A549 (cell line): ENCODE measurements around the gene POLR1B.

Source experiments
- CEBPB ChIP-seq, 2 experiments: fragments of >200 bp in 1 of 2; sonication (Bioruptor Twin) in 1 of 2; formaldehyde crosslinking in 1 of 2; IDR thresholded peaks; 2 replicates each; pipeline ENCODE4 v1.6.1; 2012 to 2016
- ELK1 ChIP-seq: fragments of 150-350 bp; IDR thresholded peaks from 2 replicates; pipeline ENCODE4 v1.6.1; 2014; ENCODE audit warnings: low read depth, mild to moderate bottlenecking, low read length
- EP300 ChIP-seq, 2 experiments: fragments of >200 bp; sonication (Bioruptor Twin); formaldehyde crosslinking; IDR thresholded peaks; 2 replicates in 1 of 2; 3 replicates in 1 of 2; pipeline ENCODE4 v1.6.1; 2016 to 2017
- HDAC2 ChIP-seq: fragments of 200-600 bp; sonication (generic); IDR thresholded peaks from 2 replicates; pipeline ENCODE4 v1.6.1; 2016
- JUN ChIP-seq, 2 experiments: fragments of >200 bp; sonication (Bioruptor Twin); formaldehyde crosslinking; IDR thresholded peaks; 2 replicates in 1 of 2; 3 replicates in 1 of 2; pipeline ENCODE4 v1.6.1; 2016 to 2017
- JUNB ChIP-seq: fragments of >200 bp; sonication (Bioruptor Twin); formaldehyde crosslinking; IDR thresholded peaks from 2 replicates; pipeline ENCODE4 v1.6.1; 2016
- MAZ ChIP-seq: fragments of 150-350 bp; IDR thresholded peaks from 2 replicates; pipeline ENCODE4 v1.6.1; 2014; ENCODE audit warnings: antibody characterized with exemption, low read depth, low read length, borderline replicate concordance
- POLR2A ChIP-seq: IDR thresholded peaks from 2 replicates; pipeline ENCODE4 v1.6.1; 2012; ENCODE audit warnings: mild to moderate bottlenecking, low read length
- RAD21 ChIP-seq, 2 experiments: fragments of >200 bp in 1 of 2; sonication (Bioruptor Twin) in 1 of 2; formaldehyde crosslinking in 1 of 2; IDR thresholded peaks in 1 of 2; conservative IDR thresholded peaks in 1 of 2; 2 replicates in 1 of 2; 3 replicates in 1 of 2; pipeline ENCODE4 v1.6.1; 2012 to 2018; ENCODE audit warnings: inconsistent platforms in 1 of 2
- RCOR1 ChIP-seq: fragments of 150-350 bp; IDR thresholded peaks from 2 replicates; pipeline ENCODE4 v1.6.1; 2014; ENCODE audit warnings: antibody characterized with exemption, low read length, low read depth
- ZFP36 ChIP-seq: fragments of 450-650 bp; IDR thresholded peaks from 2 replicates; pipeline ENCODE4 v1.6.1; 2014; ENCODE audit warnings: borderline replicate concordance; ENCODE audit not compliant: partially characterized antibody
- TF ChIP-seq, protein P1 (sequence below): fragments of >200 bp; sonication (Bioruptor Twin); formaldehyde crosslinking; IDR thresholded peaks from 3 replicates; pipeline ENCODE4 v1.5.1; 2016
- TF ChIP-seq, protein P2 (sequence below): IDR thresholded peaks from 2 replicates; pipeline ENCODE4 v1.6.1; 2012

- TF ChIP-seq JUNB (no peak), MAZ (no peak), EP300 (IDR thresholded peaks at IDR 0.05) (no peak), RAD21 (conservative IDR thresholded peaks at IDR 0.05 in 1 of 2, IDR thresholded peaks at IDR 0.05 in 1 of 2) (no peak), HDAC2 (no peak), CEBPB (IDR thresholded peaks at IDR 0.05) (no peak), ZFP36 (no peak), POLR2A (no peak), JUN (IDR thresholded peaks at IDR 0.05) (no peak), RCOR1 (no peak), ELK1 (no peak)
- TF ChIP-seq, protein P1, sequence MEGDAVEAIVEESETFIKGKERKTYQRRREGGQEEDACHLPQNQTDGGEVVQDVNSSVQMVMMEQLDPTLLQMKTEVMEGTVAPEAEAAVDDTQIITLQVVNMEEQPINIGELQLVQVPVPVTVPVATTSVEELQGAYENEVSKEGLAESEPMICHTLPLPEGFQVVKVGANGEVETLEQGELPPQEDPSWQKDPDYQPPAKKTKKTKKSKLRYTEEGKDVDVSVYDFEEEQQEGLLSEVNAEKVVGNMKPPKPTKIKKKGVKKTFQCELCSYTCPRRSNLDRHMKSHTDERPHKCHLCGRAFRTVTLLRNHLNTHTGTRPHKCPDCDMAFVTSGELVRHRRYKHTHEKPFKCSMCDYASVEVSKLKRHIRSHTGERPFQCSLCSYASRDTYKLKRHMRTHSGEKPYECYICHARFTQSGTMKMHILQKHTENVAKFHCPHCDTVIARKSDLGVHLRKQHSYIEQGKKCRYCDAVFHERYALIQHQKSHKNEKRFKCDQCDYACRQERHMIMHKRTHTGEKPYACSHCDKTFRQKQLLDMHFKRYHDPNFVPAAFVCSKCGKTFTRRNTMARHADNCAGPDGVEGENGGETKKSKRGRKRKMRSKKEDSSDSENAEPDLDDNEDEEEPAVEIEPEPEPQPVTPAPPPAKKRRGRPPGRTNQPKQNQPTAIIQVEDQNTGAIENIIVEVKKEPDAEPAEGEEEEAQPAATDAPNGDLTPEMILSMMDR, result no peak
- TF ChIP-seq, protein P2, sequence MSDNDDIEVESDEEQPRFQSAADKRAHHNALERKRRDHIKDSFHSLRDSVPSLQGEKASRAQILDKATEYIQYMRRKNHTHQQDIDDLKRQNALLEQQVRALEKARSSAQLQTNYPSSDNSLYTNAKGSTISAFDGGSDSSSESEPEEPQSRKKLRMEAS, result no peak
Measured at GRCh38 chr2:112585873-112586464, 43.7 kb downstream of the POLR1B start.
